K562 (cell line): ENCODE measurements around the gene SACS.

Experiments used
- CBX8 ChIP-seq: fragments of 200-600 bp; sonication (generic); IDR thresholded peaks from 2 replicates; pipeline ENCODE4 v1.6.1; 2012; ENCODE audit warnings: borderline replicate concordance, mixed run types, low read depth, mild to moderate bottlenecking, moderate library complexity, mixed read lengths, low read length, control low read depth, inconsistent platforms; ENCODE audit not compliant: poor library complexity, severe bottlenecking; ENCODE audit errors: extremely low read depth
- EP300 ChIP-seq: IDR thresholded peaks from 2 replicates; pipeline ENCODE4 v1.6.1; 2012; ENCODE audit warnings: low read length, improper control_type of control experiment
- TAF1 ChIP-seq: IDR thresholded peaks from 2 replicates; pipeline ENCODE4 v1.6.1; 2011; ENCODE audit warnings: mild to moderate bottlenecking, low read length, moderate library complexity; ENCODE audit not compliant: insufficient read depth, control insufficient read depth, severe bottlenecking; ENCODE audit errors: extremely low read depth
- ZNF197 ChIP-seq: fragments of 200-800 bp; sonication (Bioruptor generic); IDR thresholded peaks from 2 replicates; pipeline ENCODE4 v1.6.1; 2016; ENCODE audit warnings: low read depth, missing genetic modification characterization, missing compliant biosample characterization

DNA sequence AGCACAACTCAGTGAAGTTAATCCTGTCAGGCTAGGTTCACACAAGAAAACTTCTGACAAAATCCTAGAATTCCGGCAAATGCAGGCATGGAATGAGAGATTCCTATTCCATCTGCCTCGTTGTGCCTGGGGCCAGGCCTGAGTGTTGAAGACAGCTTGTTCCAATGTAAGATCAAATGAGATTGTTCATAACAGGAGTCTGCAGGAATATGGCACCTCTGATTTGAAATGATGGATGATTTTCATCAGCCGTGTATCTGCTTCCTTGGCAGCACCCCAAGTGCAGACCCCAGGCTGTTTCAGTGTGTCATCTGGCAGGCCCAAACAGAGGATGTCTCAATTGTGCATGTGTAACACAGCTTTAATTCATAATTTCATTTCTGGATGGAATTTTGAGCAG is 35.3 kb upstream of the SACS start:
- no peak for TF ChIP-seq CBX8
- no peak for TF ChIP-seq EP300
- TF ChIP-seq ZNF197 (CRISPR knock-in tag), result no peak
- TF ChIP-seq TAF1, result no peak
